Mesodermal cell (in vitro differentiated cells): ENCODE data around the gene PARP12.

ENCODE experiments used
- H3K27ac ChIP-seq: 2 replicates; pipeline ENCODE4 v1.7.0; 2013; ENCODE audit warnings: mild to moderate bottlenecking, low read depth, low read length, moderate library complexity; ENCODE audit not compliant: severe bottlenecking
- H3K36me3 ChIP-seq: 2 replicates; pipeline ENCODE4 v1.7.1; 2013; ENCODE audit warnings: mild to moderate bottlenecking, low read length, moderate library complexity; ENCODE audit not compliant: control insufficient read depth, insufficient read depth
- H3K4me1 ChIP-seq: one replicate; pipeline ENCODE4 v1.7.1; 2013; ENCODE audit warnings: mild to moderate bottlenecking, low read length; ENCODE audit not compliant: insufficient read depth, control insufficient read depth, poor library complexity, severe bottlenecking
- H3K4me3 ChIP-seq: 2 replicates; pipeline ENCODE4 v1.7.0; 2013; ENCODE audit warnings: low read length, control low read depth, mild to moderate bottlenecking; ENCODE audit not compliant: insufficient read depth, poor library complexity, severe bottlenecking; ENCODE audit errors: extremely low read depth
- H3K9me3 ChIP-seq: 2 replicates; pipeline ENCODE4 v1.7.1; 2013; ENCODE audit warnings: mild to moderate bottlenecking, low read length, moderate library complexity; ENCODE audit not compliant: control insufficient read depth
- WGBS, 2 experiments: methylation state at CpG; one replicate each; pipeline ENCODE4 v1.1.5; 2013; ENCODE audit warnings: missing lambda C conversion rate in 2 of 2; ENCODE audit not compliant: insufficient coverage in 2 of 2; 5-methylcytosine and 5-hydroxymethylcytosine counted together

Gene PARP12

GRCh38 chr7:139976838-139977656 is 85.7 kb downstream of the PARP12 start:
- no peaks in the 10 kb centered on the region for H3K9me3 ChIP-seq
- 92 to 95% methylated on average over 6 to 9 of the region's 17 CpGs for WGBS, 2 experiments
- H3K4me3 ChIP-seq, result no peak overlapping the region
- H3K4me1 ChIP-seq, result peaks cover 3% of the 10 kb centered on the region
- no peak overlapping the region for H3K27ac ChIP-seq
- H3K36me3 ChIP-seq, result no peaks in the 10 kb centered on the region

GRCh38 chr7:139976055-139976837 is 86.5 kb downstream of the PARP12 start:
- Histone ChIP-seq H3K4me3 (no peak overlapping the region), H3K36me3 (no peaks in the 10 kb centered on the region), H3K4me1 (peaks cover 3% of the 10 kb centered on the region), H3K9me3 (no peaks in the 10 kb centered on the region), H3K27ac (no peak overlapping the region)
- WGBS, 2 experiments, result 86 to 90% methylated on average over 9 of the region's 11 CpGs

- Histone ChIP-seq H3K4me3 (no peak overlapping the region), H3K4me1 (peaks cover 3% of the 10 kb centered on the region), H3K9me3 (no peaks in the 10 kb centered on the region), H3K36me3 (no peaks in the 10 kb centered on the region), H3K27ac (no peak overlapping the region)
- WGBS, 2 experiments, result 85 to 87% methylated on average over 3 to 7 of the region's 13 CpGs
Measured at GRCh38 chr7:139974179-139974811, 88.5 kb downstream of the PARP12 start.
